GM12878 (cell line): ENCODE measurements around the gene CHCT1. TPM values are rescaled to one million over a fixed set of nuclear protein-coding genes. Genes with fewer than 3 reads are reported as not detected.
A peak's percentile ranks its signal among the peaks of the same experiment; 100 is the strongest.

ENCODE experiments used
- BHLHE40 ChIP-seq, 2 experiments: fragments of 450-650 bp in 1 of 2; IDR thresholded peaks; 2 replicates each; pipeline ENCODE4 v1.6.1; 2011 to 2017; ENCODE audit warnings: low read depth in 2 of 2, borderline replicate concordance in 1 of 2, improper control_type of control experiment in 1 of 2, low read length in 1 of 2, mild to moderate bottlenecking in 1 of 2
- BMI1 ChIP-seq: fragments of 450-650 bp; IDR thresholded peaks from 2 replicates; pipeline ENCODE4 v1.6.1; 2016; ENCODE audit warnings: mild to moderate bottlenecking, moderate library complexity, borderline replicate concordance
- BRCA1 ChIP-seq: IDR thresholded peaks from 2 replicates; pipeline ENCODE4 v1.6.1; 2011; ENCODE audit warnings: low read depth, low read length, improper control_type of control experiment
- ESRRA ChIP-seq: IDR thresholded peaks from 2 replicates; pipeline ENCODE4 v1.6.1; 2012; ENCODE audit warnings: mild to moderate bottlenecking, low read length, improper control_type of control experiment
- GABPA ChIP-seq: IDR thresholded peaks from 2 replicates; pipeline ENCODE4 v1.6.1; 2014; ENCODE audit warnings: antibody characterized with exemption, low read depth, mild to moderate bottlenecking, inconsistent platforms
- GATAD2B ChIP-seq: fragments of 450-650 bp; conservative IDR thresholded peaks from 2 replicates; pipeline ENCODE4 v1.6.1; 2017; ENCODE audit warnings: low read depth, mild to moderate bottlenecking, moderate library complexity
- IKZF1 ChIP-seq: fragments of 450-650 bp; conservative IDR thresholded peaks from 2 replicates; pipeline ENCODE4 v1.6.1; 2017; ENCODE audit warnings: antibody characterized with exemption, mild to moderate bottlenecking
- IKZF2 ChIP-seq, 2 experiments: fragments of 450-650 bp; IDR thresholded peaks; 2 replicates each; pipeline ENCODE4 v1.6.1; 2017; ENCODE audit warnings: mild to moderate bottlenecking in 2 of 2, moderate library complexity in 2 of 2
- KAT2A ChIP-seq: conservative IDR thresholded peaks from 2 replicates; pipeline ENCODE4 v1.6.1; 2011; ENCODE audit warnings: low read depth, low read length; ENCODE audit not compliant: control insufficient read depth
- LARP7 ChIP-seq: fragments of 450-650 bp; IDR thresholded peaks from 2 replicates; pipeline ENCODE4 v1.6.1; 2017; ENCODE audit warnings: mild to moderate bottlenecking
- MYB ChIP-seq: fragments of 150-350 bp; IDR thresholded peaks from 2 replicates; pipeline ENCODE4 v1.6.1; 2014; ENCODE audit warnings: mild to moderate bottlenecking, low read depth, low read length, borderline replicate concordance
- NFXL1 ChIP-seq: fragments of 450-650 bp; IDR thresholded peaks from 2 replicates; pipeline ENCODE4 v1.6.1; 2017; ENCODE audit warnings: antibody characterized with exemption, mild to moderate bottlenecking, borderline replicate concordance
- NR2C2 ChIP-seq: IDR thresholded peaks from 2 replicates; pipeline ENCODE4 v1.6.1; 2011; ENCODE audit warnings: borderline replicate concordance, low read depth; ENCODE audit not compliant: control insufficient read depth, insufficient read length
- PAX8 ChIP-seq: fragments of 450-650 bp; IDR thresholded peaks from 2 replicates; pipeline ENCODE4 v1.6.1; 2017; ENCODE audit warnings: mild to moderate bottlenecking, moderate library complexity
- RCOR1 ChIP-seq: conservative IDR thresholded peaks from 2 replicates; pipeline ENCODE4 v1.6.1; 2012; ENCODE audit warnings: low read depth, low read length, improper control_type of control experiment
- RELA ChIP-seq: fragments of 450-650 bp; IDR thresholded peaks from 2 replicates; pipeline ENCODE4 v1.8.0; 2014; ENCODE audit warnings: borderline replicate concordance; ENCODE audit not compliant: partially characterized antibody
- SIN3A ChIP-seq: IDR thresholded peaks from 2 replicates; pipeline ENCODE4 v1.6.1; 2012; ENCODE audit warnings: low read depth, low read length, improper control_type of control experiment
- SRF ChIP-seq, 2 experiments: IDR thresholded peaks; 2 replicates each; pipeline ENCODE4 v1.6.1; 2011; ENCODE audit warnings: low read depth in 2 of 2, low read length in 2 of 2, mild to moderate bottlenecking in 1 of 2, moderate library complexity in 1 of 2
- YY1 ChIP-seq: IDR thresholded peaks from 2 replicates; pipeline ENCODE4 v1.6.1; 2011; ENCODE audit warnings: low read depth, mild to moderate bottlenecking, low read length
- ZNF24 ChIP-seq: fragments of 450-650 bp; IDR thresholded peaks from 2 replicates; pipeline ENCODE4 v1.6.1; 2017; ENCODE audit warnings: antibody characterized with exemption, mild to moderate bottlenecking
- polyA plus RNA-seq, 11 experiments: library from polyadenylated mRNA; depleted of rRNA in 4 of 11; unstranded in 6 of 11; stranded (reverse) in 5 of 11; fragments of >200 nt; fragmentation: Nextera tagmentation in 4 of 11; fragmentation: Illumina TruSeq in 1 of 11; extraction: Ambion mirVana in 4 of 11; extraction: Trizol in 1 of 11; gene quantifications; 1 replicate in 1 of 11; 2 replicates in 10 of 11; pipeline versions ENCODE4 v1.2.1 to v1.2.3, GENCODE V29; 2011 to 2016; ENCODE audit warnings: inconsistent platforms in 2 of 11, missing spikeins in 2 of 11, low read depth in 1 of 11
- total RNA-seq, 4 experiments: library from RNA; depleted of rRNA in 3 of 4; stranded (reverse); fragments of >200 nt in 3 of 4; fragmentation: Illumina TruSeq in 1 of 4; extraction: Trizol in 1 of 4; gene quantifications; 2 replicates each; pipeline versions ENCODE4 v1.2.1 to v1.2.3, GENCODE V29; 2013 to 2021
- TF ChIP-seq, protein P1 (sequence below): IDR thresholded peaks from 2 replicates; pipeline ENCODE4 v1.6.1; 2012; ENCODE audit warnings: low read depth, low read length, improper control_type of control experiment
- TF ChIP-seq, protein P2 (sequence below): fragments of 450-650 bp; IDR thresholded peaks from 2 replicates; pipeline ENCODE4 v1.6.1; 2016; ENCODE audit warnings: mild to moderate bottlenecking
- TF ChIP-seq, protein P3 (sequence below): IDR thresholded peaks from 2 replicates; pipeline ENCODE4 v1.6.1; 2011; ENCODE audit warnings: low read depth, low read length, improper control_type of control experiment, borderline replicate concordance
- TF ChIP-seq, protein P4 (sequence below): IDR thresholded peaks from 2 replicates; pipeline ENCODE4 v1.6.1; 2011; ENCODE audit warnings: mild to moderate bottlenecking, low read depth, low read length, moderate library complexity; ENCODE audit not compliant: insufficient replicate concordance
- TF ChIP-seq, protein P5 (sequence below): fragments of 450-650 bp; IDR thresholded peaks from 2 replicates; pipeline ENCODE4 v1.6.1; 2017; ENCODE audit warnings: low read depth, mild to moderate bottlenecking, moderate library complexity

CHCT1 gene
- total and polyA plus RNA-seq, 10 of the 15 experiments (the other 5 are each of a cell fraction or from before 2014, with no cell fraction given) = 0.23 to 0.35 TPM; not detected in 8

DNA sequence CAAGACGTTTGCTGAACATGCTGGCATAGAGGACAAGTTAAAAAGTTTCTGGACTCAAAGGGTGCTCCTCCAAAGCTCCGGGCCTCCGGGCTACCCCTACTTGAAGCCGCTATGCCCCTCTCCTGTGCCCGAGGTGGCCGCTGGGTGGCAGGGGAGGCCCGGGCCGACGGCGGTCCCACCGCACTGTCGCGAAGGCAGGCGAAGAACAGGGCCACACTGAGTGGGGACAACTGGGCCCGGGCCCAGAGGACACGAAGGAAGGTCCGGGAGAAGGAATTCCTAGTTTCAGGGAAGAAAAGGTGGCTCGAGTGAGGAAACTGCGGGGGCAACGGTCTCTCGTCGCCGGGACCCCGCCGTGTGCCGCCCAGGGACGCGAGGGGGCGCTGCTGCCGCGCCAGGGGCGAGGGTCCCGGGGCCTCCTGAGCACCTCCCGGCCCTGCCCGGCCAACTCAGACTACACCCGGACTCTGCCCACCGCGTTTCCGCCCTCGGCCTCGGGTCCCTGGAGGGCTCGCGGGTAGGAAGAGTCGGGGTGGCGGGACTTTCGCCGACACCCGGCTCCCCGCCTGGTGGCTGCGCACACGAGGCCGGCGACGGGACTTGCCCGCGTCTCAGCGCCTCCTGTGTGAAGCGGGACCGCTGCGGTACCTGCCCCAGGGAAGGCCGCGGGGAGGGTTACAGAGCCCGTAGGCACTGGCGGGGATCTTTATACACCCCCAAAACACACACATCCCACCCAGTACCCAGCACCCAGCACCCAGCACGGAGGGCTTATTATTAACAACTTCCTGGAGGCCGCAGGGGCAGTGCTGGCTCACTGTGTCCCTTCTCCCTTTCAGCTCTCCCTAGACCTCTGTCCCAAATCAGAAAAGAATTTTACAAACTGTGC, 772 bp upstream of the CHCT1 start (continued):
- TF ChIP-seq, protein P1, sequence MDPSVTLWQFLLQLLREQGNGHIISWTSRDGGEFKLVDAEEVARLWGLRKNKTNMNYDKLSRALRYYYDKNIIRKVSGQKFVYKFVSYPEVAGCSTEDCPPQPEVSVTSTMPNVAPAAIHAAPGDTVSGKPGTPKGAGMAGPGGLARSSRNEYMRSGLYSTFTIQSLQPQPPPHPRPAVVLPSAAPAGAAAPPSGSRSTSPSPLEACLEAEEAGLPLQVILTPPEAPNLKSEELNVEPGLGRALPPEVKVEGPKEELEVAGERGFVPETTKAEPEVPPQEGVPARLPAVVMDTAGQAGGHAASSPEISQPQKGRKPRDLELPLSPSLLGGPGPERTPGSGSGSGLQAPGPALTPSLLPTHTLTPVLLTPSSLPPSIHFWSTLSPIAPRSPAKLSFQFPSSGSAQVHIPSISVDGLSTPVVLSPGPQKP = no peak
- TF ChIP-seq, protein P2, sequence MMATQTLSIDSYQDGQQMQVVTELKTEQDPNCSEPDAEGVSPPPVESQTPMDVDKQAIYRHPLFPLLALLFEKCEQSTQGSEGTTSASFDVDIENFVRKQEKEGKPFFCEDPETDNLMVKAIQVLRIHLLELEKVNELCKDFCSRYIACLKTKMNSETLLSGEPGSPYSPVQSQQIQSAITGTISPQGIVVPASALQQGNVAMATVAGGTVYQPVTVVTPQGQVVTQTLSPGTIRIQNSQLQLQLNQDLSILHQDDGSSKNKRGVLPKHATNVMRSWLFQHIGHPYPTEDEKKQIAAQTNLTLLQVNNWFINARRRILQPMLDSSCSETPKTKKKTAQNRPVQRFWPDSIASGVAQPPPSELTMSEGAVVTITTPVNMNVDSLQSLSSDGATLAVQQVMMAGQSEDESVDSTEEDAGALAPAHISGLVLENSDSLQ = no peak
- TF ChIP-seq BRCA1 (no peak), BHLHE40 (IDR thresholded peaks at IDR 0.05; ENCODE audit: borderline replicate concordance in 1 of 2, low read depth in 2 of 2, low read length in 1 of 2) (peak in 1 of 2 experiments; percentile 36; a peak in 1 of 4 replicates), KAT2A (no peak), NR2C2 (no peak), BMI1 (no peak), PAX8 (no peak), RCOR1 (no peak), MYB (no peak), SIN3A (no peak), GABPA (no peak), RELA (no peak), IKZF1 (peak; percentile 86), ESRRA (no peak), NFXL1 (no peak), YY1 (peak; percentile 49; the same call in 1 of the 2 replicates), LARP7 (peak; percentile 83; the same call in 1 of the 2 replicates), ZNF24 (no peak), IKZF2 (IDR thresholded peaks at IDR 0.05) (peak in 1 of 2 experiments; percentile 24; a peak in 1 of 4 replicates), SRF (IDR thresholded peaks at IDR 0.05; ENCODE audit: low read depth in 2 of 2, low read length in 2 of 2) (no peak), GATAD2B (peak; percentile 96)
- TF ChIP-seq, protein P3, sequence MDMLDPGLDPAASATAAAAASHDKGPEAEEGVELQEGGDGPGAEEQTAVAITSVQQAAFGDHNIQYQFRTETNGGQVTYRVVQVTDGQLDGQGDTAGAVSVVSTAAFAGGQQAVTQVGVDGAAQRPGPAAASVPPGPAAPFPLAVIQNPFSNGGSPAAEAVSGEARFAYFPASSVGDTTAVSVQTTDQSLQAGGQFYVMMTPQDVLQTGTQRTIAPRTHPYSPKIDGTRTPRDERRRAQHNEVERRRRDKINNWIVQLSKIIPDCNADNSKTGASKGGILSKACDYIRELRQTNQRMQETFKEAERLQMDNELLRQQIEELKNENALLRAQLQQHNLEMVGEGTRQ = no peak
- TF ChIP-seq, protein P4, sequence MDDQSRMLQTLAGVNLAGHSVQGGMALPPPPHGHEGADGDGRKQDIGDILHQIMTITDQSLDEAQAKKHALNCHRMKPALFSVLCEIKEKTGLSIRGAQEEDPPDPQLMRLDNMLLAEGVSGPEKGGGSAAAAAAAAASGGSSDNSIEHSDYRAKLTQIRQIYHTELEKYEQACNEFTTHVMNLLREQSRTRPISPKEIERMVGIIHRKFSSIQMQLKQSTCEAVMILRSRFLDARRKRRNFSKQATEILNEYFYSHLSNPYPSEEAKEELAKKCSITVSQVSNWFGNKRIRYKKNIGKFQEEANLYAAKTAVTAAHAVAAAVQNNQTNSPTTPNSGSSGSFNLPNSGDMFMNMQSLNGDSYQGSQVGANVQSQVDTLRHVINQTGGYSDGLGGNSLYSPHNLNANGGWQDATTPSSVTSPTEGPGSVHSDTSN = no peak
- TF ChIP-seq, protein P5, sequence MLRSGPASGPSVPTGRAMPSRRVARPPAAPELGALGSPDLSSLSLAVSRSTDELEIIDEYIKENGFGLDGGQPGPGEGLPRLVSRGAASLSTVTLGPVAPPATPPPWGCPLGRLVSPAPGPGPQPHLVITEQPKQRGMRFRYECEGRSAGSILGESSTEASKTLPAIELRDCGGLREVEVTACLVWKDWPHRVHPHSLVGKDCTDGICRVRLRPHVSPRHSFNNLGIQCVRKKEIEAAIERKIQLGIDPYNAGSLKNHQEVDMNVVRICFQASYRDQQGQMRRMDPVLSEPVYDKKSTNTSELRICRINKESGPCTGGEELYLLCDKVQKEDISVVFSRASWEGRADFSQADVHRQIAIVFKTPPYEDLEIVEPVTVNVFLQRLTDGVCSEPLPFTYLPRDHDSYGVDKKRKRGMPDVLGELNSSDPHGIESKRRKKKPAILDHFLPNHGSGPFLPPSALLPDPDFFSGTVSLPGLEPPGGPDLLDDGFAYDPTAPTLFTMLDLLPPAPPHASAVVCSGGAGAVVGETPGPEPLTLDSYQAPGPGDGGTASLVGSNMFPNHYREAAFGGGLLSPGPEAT = no peak
